ENCODE results near the gene LMX1B.

DNA sequence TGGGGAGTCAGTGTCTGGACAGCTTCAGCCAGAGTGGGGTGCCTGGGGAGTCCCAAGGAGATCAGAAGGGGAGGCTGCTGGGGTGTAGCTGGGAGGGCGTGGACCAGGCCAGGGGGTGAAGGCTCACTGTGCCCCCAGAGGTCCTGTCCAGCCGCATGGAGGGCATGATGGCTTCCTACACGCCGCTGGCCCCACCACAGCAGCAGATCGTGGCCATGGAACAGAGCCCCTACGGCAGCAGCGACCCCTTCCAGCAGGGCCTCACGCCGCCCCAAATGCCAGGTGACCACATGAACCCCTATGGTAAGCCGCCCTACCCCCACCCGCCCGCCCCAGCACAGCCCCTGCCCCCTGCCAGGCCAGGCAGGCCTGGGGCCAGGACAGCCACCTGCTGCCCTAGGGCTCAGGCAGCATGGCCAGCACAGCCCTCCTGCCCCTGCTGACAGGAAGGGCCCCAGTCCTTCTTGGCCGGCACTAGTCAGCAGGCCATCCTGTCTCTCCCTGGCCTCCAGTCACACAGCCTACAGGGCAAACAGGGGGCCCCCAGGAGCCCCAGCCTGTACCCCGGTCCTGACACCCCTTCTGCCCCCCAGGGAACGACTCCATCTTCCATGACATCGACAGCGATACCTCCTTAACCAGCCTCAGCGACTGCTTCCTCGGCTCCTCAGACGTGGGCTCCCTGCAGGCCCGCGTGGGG is 82.1 kb downstream of the LMX1B start:
- TF ChIP-seq, protein P1, sequence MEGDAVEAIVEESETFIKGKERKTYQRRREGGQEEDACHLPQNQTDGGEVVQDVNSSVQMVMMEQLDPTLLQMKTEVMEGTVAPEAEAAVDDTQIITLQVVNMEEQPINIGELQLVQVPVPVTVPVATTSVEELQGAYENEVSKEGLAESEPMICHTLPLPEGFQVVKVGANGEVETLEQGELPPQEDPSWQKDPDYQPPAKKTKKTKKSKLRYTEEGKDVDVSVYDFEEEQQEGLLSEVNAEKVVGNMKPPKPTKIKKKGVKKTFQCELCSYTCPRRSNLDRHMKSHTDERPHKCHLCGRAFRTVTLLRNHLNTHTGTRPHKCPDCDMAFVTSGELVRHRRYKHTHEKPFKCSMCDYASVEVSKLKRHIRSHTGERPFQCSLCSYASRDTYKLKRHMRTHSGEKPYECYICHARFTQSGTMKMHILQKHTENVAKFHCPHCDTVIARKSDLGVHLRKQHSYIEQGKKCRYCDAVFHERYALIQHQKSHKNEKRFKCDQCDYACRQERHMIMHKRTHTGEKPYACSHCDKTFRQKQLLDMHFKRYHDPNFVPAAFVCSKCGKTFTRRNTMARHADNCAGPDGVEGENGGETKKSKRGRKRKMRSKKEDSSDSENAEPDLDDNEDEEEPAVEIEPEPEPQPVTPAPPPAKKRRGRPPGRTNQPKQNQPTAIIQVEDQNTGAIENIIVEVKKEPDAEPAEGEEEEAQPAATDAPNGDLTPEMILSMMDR (conservative IDR thresholded peaks at IDR 0.05; ENCODE audit: low read depth, low read length): no peak
- TF ChIP-seq EZH2 (IDR thresholded peaks at IDR 0.05; ENCODE audit: borderline replicate concordance, low read depth, low read length, poor library complexity, severe bottlenecking): no peak
